Measurements from ENCODE around the gene KIAA0753. TPM values are rescaled to one million over a fixed set of nuclear protein-coding genes. Genes with fewer than 3 reads are reported as not detected.

The KIAA0753 gene
- total and polyA plus RNA-seq, 9 donors, result 12.1 to 32.3 (median 19.2) TPM

DNA sequence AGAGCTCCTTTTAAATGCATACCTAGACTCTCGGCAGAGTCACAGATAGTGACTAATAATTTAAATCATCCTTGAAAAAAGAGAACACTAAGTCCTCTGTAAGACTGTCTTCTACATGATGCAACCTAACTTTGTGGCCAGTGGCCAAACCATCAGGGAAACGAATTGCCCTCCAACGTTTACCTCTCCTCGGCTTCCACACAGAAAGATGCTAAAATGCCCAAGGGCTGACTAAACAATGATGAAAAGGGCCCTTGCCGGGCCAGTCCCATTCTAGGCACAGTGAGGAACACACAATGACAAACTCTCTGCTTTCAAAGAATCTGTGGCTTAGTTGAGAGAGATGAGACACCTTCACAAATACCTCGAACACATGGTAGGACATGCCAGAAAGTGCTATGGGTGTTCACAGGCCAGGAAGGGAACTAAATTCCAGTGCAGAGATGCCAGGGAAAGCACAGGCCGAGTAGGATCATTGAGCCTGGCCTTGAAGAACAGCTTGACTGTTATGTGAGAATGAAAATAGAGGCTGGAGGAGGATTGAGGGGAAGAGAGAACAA is 48.8 kb downstream of the KIAA0753 start:
- no peak overlapping the region for H3K4me3 ChIP-seq
- H3K27me3 ChIP-seq, result no peaks in the 10 kb centered on the region
- H3K4me1 ChIP-seq (ENCODE audit: insufficient read depth), result no peaks in the 10 kb centered on the region
- DNase-seq, result no peak
- H3K27ac ChIP-seq, result no peak overlapping the region
- no peaks in the 10 kb centered on the region for H3K36me3 ChIP-seq
- intact Hi-C loops (cut with DNase I), result no loop called here
- 58 to 63% (median 60%) methylated on average over 7 of the region's 7 CpGs for WGBS, 3 donors
- H3K9me3 ChIP-seq, result no peaks in the 10 kb centered on the region
- TF ChIP-seq, protein P1, sequence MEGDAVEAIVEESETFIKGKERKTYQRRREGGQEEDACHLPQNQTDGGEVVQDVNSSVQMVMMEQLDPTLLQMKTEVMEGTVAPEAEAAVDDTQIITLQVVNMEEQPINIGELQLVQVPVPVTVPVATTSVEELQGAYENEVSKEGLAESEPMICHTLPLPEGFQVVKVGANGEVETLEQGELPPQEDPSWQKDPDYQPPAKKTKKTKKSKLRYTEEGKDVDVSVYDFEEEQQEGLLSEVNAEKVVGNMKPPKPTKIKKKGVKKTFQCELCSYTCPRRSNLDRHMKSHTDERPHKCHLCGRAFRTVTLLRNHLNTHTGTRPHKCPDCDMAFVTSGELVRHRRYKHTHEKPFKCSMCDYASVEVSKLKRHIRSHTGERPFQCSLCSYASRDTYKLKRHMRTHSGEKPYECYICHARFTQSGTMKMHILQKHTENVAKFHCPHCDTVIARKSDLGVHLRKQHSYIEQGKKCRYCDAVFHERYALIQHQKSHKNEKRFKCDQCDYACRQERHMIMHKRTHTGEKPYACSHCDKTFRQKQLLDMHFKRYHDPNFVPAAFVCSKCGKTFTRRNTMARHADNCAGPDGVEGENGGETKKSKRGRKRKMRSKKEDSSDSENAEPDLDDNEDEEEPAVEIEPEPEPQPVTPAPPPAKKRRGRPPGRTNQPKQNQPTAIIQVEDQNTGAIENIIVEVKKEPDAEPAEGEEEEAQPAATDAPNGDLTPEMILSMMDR (IDR thresholded peaks at IDR 0.05), result no peak
- TF ChIP-seq POLR2A (IDR thresholded peaks at IDR 0.05) (no peak), EP300 (IDR thresholded peaks at IDR 0.05) (no peak)

DNA sequence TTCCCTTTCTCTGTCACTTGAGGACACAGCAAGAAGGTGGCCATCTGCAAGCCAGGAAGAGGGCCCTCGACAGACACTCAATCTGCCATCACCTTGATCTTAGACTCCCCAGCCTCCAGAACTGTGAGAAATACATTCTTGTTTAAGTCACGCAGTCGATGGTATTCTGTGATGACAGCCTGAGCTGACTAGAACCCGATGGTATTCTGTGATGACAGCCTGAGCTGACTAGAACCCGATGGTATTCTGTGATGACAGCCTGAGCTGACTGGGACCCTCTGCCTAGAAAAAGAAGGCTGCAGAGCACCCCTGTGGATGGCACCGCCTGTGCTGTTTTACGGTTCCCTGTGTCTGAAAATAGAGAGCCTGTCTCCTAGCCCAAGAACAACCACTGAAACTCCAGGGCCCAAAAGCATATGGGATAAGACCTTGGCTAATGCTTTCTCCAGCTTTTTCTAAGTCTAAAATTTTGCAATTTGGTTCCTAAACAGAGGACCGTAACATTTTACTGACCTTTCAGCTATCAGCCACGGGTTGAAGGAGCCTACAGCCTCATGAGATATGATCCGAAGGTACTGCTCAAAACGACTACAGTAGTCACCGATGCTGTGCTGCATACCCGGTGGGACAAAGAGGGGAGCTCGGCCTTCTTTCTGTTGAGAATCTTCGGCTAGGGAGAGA is 51.1 kb downstream of the KIAA0753 start:
- TF ChIP-seq EP300 (IDR thresholded peaks at IDR 0.05), result no peak
- no peak for TF ChIP-seq POLR2A (IDR thresholded peaks at IDR 0.05)
- TF ChIP-seq, protein P1 (IDR thresholded peaks at IDR 0.05), result no peak
- Histone ChIP-seq H3K27me3 (no peaks in the 10 kb centered on the region), H3K9me3 (no peaks in the 10 kb centered on the region), H3K36me3 (no peaks in the 10 kb centered on the region), H3K27ac (no peak overlapping the region), H3K4me1 (ENCODE audit: insufficient read depth) (no peaks in the 10 kb centered on the region), H3K4me3 (no peak overlapping the region)
- WGBS, 3 donors, result 94 to 96% (median 95%) methylated on average over 15 of the region's 15 CpGs
- no peak for DNase-seq
- intact Hi-C loops (cut with DNase I), result no loop called here

DNA sequence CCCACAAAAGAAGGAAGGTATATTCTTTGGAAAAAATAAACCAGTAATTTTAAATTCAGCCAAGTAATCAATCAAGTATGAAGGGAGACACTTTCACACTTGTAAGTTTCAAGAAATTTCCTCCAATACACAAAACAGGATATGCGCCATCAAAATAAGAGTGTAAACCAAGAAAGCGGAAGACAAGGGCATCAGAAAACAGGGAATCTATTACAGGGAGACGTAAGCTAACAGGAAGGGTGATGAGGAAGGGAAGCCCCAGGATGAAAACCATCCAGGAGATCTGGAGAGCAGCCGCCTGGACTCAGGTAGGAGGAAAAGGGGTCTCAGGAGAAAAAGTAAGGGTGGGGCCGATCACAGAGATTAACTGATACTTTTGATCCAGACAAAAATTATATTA is 52.3 kb downstream of the KIAA0753 start:
- TF ChIP-seq, protein P1 (IDR thresholded peaks at IDR 0.05), result no peak
- TF ChIP-seq EP300 (IDR thresholded peaks at IDR 0.05) (no peak), POLR2A (IDR thresholded peaks at IDR 0.05) (no peak)
- Histone ChIP-seq H3K9me3 (no peaks in the 10 kb centered on the region), H3K4me3 (no peak overlapping the region), H3K4me1 (ENCODE audit: insufficient read depth) (no peaks in the 10 kb centered on the region), H3K27me3 (no peaks in the 10 kb centered on the region), H3K27ac (no peak overlapping the region), H3K36me3 (no peaks in the 10 kb centered on the region)
- DNase-seq, result no peak
- WGBS, 3 donors, result 93 to 97% (median 94%) methylated on average over 5 of the region's 5 CpGs
- intact Hi-C loops (cut with DNase I), result no loop called here

DNA sequence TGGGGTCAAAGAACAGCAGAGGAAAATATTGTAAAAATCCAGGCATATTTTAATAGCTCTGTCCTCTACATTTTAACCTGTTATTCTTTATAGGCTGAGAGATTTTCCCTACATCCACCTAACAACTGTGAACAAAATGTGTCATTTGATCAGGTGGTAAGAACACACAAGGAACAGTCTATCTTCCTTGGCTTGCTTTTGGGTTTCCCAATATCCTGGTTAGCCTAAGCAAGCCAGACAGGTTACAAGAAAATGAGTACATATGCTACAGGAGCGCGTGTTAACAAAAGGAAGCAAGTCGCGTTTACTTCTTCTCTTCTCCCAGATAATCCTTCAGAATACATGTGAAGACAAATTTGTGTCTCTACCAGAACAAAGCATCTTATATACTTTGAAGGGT is 53.2 kb downstream of the KIAA0753 start:
- Histone ChIP-seq H3K9me3 (no peaks in the 10 kb centered on the region), H3K27me3 (no peaks in the 10 kb centered on the region), H3K4me1 (ENCODE audit: insufficient read depth) (no peaks in the 10 kb centered on the region), H3K4me3 (no peak overlapping the region), H3K27ac (no peak overlapping the region), H3K36me3 (no peaks in the 10 kb centered on the region)
- intact Hi-C loops (cut with DNase I), result no loop called here
- DNase-seq, result no peak
- TF ChIP-seq EP300 (IDR thresholded peaks at IDR 0.05) (no peak), POLR2A (IDR thresholded peaks at IDR 0.05) (no peak)
- TF ChIP-seq, protein P1 (IDR thresholded peaks at IDR 0.05), result no peak
- 96 to 98% (median 97%) methylated on average over 4 of the region's 4 CpGs for WGBS, 3 donors
